ENCODE results near the gene FAM200B. TPM values are rescaled to one million over a fixed set of nuclear protein-coding genes. Genes with fewer than 3 reads are reported as not detected.

FAM200B gene
- total and polyA plus RNA-seq, 2 experiments from 2014 or later, result 34.4 to 88.0 TPM

DNA sequence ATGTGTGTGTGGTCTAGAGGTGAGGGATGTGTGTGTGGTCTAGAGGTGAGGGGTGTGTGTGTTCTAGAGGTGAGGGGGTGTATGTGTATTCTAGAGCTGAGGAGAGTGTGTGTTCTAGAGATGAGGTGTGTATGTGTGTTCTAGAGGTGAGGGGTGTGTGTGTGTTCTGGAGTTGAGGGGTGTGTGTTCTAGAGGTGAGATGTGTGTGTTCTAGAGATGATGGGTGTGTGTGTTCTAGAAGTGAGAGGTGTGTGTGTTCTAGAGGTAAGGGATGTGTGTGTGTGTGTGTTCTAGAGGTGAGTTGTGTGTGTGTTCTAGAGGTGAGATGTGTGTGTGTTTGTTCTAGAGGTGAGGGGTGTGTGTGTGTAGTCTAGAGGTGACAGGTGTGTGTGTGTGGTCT, 22.5 kb downstream of the FAM200B start (continued):
- no peak for TF ChIP-seq STAT1 (IDR thresholded peaks at IDR 0.05; ENCODE audit: unreplicated experiment)
- TF ChIP-seq REST (IDR thresholded peaks at IDR 0.05; ENCODE audit: unreplicated experiment), result no peak

DNA sequence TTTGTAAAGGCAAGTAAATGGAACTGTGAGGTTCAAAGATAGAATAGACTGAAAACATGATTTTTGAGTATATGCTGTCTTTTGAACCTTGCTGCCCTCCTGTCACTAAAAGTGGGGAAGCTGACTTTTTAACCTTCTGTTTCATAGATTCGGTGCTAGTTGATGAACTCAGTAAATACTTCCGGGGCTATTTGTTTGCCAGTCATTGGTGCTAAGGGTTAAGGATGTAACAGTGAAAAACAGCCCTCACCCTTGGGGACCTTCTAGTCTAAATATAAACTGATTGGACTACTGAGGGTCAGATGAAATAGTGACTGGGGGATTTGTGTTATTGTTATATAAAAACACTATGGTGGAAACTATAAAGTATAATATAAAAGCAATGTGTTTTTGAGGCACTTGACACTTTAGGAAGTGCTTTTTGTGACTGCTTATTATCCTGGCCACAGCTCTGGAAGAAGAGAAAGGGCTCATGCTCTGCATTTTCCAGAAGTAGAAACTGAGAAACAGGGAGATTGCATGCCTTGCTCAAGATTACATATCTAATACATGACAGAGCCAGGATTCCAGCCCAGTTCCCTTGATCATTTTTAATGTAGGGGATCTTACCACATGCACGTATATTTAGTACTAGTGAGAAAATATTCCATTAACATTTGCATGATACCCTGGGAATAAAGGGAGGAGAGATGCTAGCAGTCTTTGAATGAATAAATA, 25.2 kb downstream of the FAM200B start:
- no peaks in the 10 kb centered on the region for H3K36me3 Mint-ChIP-seq (ENCODE audit: low read depth)
- Histone ChIP-seq H3F3A (replicated peaks; ENCODE audit: low read depth) (no peaks in the 10 kb centered on the region; the same call in 1 of the 2 replicates), H3K9me2 (ENCODE audit: insufficient read depth) (no peaks in the 10 kb centered on the region), H2AFZ (no peak overlapping the region), H3K4me2 (no peak overlapping the region), H3K4me3 (no peak overlapping the region), H4K20me1 (replicated peaks; ENCODE audit: insufficient read depth) (no peaks in the 10 kb centered on the region), H3K4me1 (ENCODE audit: insufficient read depth) (peaks cover 10% of the 10 kb centered on the region), H3K36me3 (ENCODE audit: insufficient read depth) (no peaks in the 10 kb centered on the region), H3K79me2 (replicated peaks; ENCODE audit: insufficient read depth) (no peaks in the 10 kb centered on the region), H3K27ac (ENCODE audit: low read depth) (no peak overlapping the region), H3K27me3 (ENCODE audit: insufficient read depth) (peaks cover 10% of the 10 kb centered on the region; the same call in 1 of the 2 replicates)
- no peak overlapping the region for H3K4me3 Mint-ChIP-seq
- ATAC-seq (no peak), DNase-seq (ENCODE audit: low spot score) (no peak)
- peaks cover 7% of the 10 kb centered on the region; the same call in 2 of the 3 replicates for H3K4me1 Mint-ChIP-seq
- H3K27ac Mint-ChIP-seq, result no peak overlapping the region
- no peaks in the 10 kb centered on the region for H3K9me3 Mint-ChIP-seq
- peaks cover 13% of the 10 kb centered on the region for H3K27me3 Mint-ChIP-seq (ENCODE audit: insufficient read depth, low read depth, poor library complexity)
- TF ChIP-seq, protein P1, sequence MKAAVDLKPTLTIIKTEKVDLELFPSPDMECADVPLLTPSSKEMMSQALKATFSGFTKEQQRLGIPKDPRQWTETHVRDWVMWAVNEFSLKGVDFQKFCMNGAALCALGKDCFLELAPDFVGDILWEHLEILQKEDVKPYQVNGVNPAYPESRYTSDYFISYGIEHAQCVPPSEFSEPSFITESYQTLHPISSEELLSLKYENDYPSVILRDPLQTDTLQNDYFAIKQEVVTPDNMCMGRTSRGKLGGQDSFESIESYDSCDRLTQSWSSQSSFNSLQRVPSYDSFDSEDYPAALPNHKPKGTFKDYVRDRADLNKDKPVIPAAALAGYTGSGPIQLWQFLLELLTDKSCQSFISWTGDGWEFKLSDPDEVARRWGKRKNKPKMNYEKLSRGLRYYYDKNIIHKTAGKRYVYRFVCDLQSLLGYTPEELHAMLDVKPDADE (IDR thresholded peaks at IDR 0.05), result no peak
- TF ChIP-seq CREB1 (CRISPR knock-in tag; IDR thresholded peaks at IDR 0.05; ENCODE audit: low read depth) (no peak), EZH2phosphoT487 (IDR thresholded peaks at IDR 0.05; ENCODE audit: unreplicated experiment) (no peak), NANOG (IDR thresholded peaks at IDR 0.05; ENCODE audit: borderline replicate concordance) (no peak), POLR2AphosphoS5 (IDR thresholded peaks at IDR 0.05; ENCODE audit: low read depth) (no peak), STAT1 (IDR thresholded peaks at IDR 0.05; ENCODE audit: unreplicated experiment) (no peak), ZNF462 (CRISPR knock-in tag; IDR thresholded peaks at IDR 0.05) (no peak)
- TF ChIP-seq, protein P2, sequence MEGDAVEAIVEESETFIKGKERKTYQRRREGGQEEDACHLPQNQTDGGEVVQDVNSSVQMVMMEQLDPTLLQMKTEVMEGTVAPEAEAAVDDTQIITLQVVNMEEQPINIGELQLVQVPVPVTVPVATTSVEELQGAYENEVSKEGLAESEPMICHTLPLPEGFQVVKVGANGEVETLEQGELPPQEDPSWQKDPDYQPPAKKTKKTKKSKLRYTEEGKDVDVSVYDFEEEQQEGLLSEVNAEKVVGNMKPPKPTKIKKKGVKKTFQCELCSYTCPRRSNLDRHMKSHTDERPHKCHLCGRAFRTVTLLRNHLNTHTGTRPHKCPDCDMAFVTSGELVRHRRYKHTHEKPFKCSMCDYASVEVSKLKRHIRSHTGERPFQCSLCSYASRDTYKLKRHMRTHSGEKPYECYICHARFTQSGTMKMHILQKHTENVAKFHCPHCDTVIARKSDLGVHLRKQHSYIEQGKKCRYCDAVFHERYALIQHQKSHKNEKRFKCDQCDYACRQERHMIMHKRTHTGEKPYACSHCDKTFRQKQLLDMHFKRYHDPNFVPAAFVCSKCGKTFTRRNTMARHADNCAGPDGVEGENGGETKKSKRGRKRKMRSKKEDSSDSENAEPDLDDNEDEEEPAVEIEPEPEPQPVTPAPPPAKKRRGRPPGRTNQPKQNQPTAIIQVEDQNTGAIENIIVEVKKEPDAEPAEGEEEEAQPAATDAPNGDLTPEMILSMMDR (conservative IDR thresholded peaks at IDR 0.05; ENCODE audit: low read depth in 2 of 2), result no peak

All from GM23338 (cell line).